H1 (cell line): ENCODE measurements around the gene GXYLT2. TPM values are rescaled to one million over a fixed set of nuclear protein-coding genes. Genes with fewer than 3 reads are reported as not detected.

Experiments
- CTBP2 ChIP-seq: IDR thresholded peaks from 2 replicates; pipeline ENCODE4 v1.7.0; 2011; ENCODE audit warnings: borderline replicate concordance, mild to moderate bottlenecking, moderate library complexity, mixed read lengths, low read length; ENCODE audit not compliant: insufficient read depth, insufficient read length
- polyA plus RNA-seq, 7 experiments: library from polyadenylated mRNA; depleted of rRNA in 3 of 7; stranded (reverse) in 5 of 7; unstranded in 2 of 7; fragments of >200 nt in 5 of 7; fragments of 200-250 nt in 2 of 7; gene quantifications; 1 replicate in 5 of 7; 2 replicates in 1 of 7; 4 replicates in 1 of 7; pipeline versions ENCODE4 v1.2.1 to v1.2.3, GENCODE V29; 2011 to 2013; ENCODE audit warnings: missing spikeins in 2 of 7, mixed read lengths in 2 of 7
- total RNA-seq: library from RNA; stranded (reverse); fragmentation: NEBNext Ultra II Directional; extraction: Animal tissue kit (Norgen Biotek cat#: 25700); gene quantifications from 2 replicates; pipeline ENCODE4 v1.2.1, GENCODE V29; 2021

The GXYLT2 gene
- total and polyA plus RNA-seq, 2 of the 8 experiments (the other 6 are each of a cell fraction or from before 2014, with no cell fraction given), result 1.8 to 5.6 TPM

DNA sequence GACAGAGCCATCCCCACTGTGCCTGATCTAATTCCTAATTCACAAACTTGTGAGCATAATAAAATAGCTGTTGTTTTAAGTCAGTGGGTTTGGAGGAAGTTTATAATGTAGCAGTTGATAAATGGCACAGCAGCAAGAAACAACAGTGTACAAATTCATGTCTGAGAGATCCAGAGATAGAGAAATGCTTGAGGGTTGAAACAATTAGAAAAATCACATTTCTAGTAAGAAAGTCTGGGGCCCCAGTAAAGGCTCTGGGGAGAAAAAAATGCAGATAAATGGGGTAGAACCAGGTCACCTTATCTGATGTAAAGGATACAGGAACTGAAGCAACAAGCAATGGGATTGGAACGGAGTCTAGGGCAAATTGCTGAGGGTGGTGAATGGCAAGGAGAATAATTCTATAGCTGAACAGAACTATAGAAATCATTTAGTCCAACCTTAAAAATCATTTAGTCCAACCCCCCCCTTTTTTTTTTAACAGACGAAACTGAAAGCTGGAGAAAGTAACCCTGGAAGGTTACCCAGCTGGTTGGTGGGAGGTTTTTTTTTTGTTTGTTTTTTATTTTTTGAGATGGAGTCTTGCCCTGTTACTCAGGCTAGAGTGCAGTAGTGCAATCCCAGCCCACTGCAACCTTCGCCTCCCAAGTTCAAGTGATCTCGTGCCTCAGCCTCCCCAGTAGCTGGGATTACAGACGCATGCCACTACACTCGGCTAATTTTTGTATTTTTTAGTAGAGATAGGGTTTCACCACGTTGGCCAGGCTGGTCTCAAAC is 25.3 kb upstream of the GXYLT2 start (continued):
- TF ChIP-seq CTBP2, result no peak
- TF ChIP-seq, all 59 proteins: peak for 0
